Fibroblast of lung (primary cell): Measurements from ENCODE around the gene OR2H1. TPM values are rescaled to one million over a fixed set of nuclear protein-coding genes. Genes with fewer than 3 reads are reported as not detected.

ENCODE experiments used
- DNase-seq, 2 donors: peaks; one replicate each; pipeline versions ENCODE4 v3.0.0 to v3.0.0-alpha.2; 2010; ENCODE audit warnings: low read depth in 2 of 2
- H2AFZ ChIP-seq: 2 replicates; pipeline ENCODE4 v1.5.1; 2012; ENCODE audit warnings: low read length, control low read depth, inconsistent platforms
- H3K27ac ChIP-seq: 2 replicates; pipeline ENCODE4 v1.5.1; 2011; ENCODE audit warnings: low read length, control low read depth; ENCODE audit not compliant: insufficient read depth
- H3K27me3 ChIP-seq: 2 replicates; pipeline ENCODE4 v1.5.1; 2011; ENCODE audit warnings: mild to moderate bottlenecking, low read length; ENCODE audit not compliant: control insufficient read depth, insufficient read depth
- H3K36me3 ChIP-seq: 2 replicates; pipeline ENCODE4 v1.5.1; 2011; ENCODE audit warnings: low read length; ENCODE audit not compliant: control insufficient read depth, insufficient read depth
- H3K4me1 ChIP-seq: 2 replicates; pipeline ENCODE4 v1.5.1; 2011; ENCODE audit warnings: low read length; ENCODE audit not compliant: control insufficient read depth, insufficient read depth; ENCODE audit errors: extremely low read depth
- H3K4me2 ChIP-seq: 2 replicates; pipeline ENCODE4 v1.5.1; 2011; ENCODE audit warnings: low read length, control low read depth; ENCODE audit not compliant: insufficient read depth; ENCODE audit errors: extremely low read depth
- H3K4me3 ChIP-seq, 4 experiments: fragments of 200-600 bp in 1 of 4; sonication (generic) in 1 of 4; replicated peaks in 1 of 4; 2 replicates each; pipeline ENCODE4 v1.5.1; 2011 to 2016; ENCODE audit warnings: low read length in 4 of 4, low read depth in 3 of 4, mild to moderate bottlenecking in 3 of 4, control low read depth in 2 of 4, inconsistent platforms in 1 of 4, mixed read lengths in 1 of 4; ENCODE audit not compliant: insufficient read depth in 1 of 4; ENCODE audit errors: control extremely low read depth in 1 of 4
- H3K79me2 ChIP-seq: 2 replicates; pipeline ENCODE4 v1.5.1; 2012; ENCODE audit warnings: mild to moderate bottlenecking, low read length, inconsistent platforms; ENCODE audit not compliant: control insufficient read depth, insufficient read depth
- H3K9ac ChIP-seq: 2 replicates; pipeline ENCODE4 v1.5.1; 2011; ENCODE audit warnings: mild to moderate bottlenecking, low read length, control low read depth; ENCODE audit not compliant: insufficient read depth
- H3K9me3 ChIP-seq: 2 replicates; pipeline ENCODE4 v1.5.1; 2012; ENCODE audit warnings: low read depth, low read length; ENCODE audit not compliant: control insufficient read depth, insufficient read depth
- H4K20me1 ChIP-seq: 2 replicates; pipeline ENCODE4 v1.5.1; 2011; ENCODE audit warnings: low read length; ENCODE audit not compliant: control insufficient read depth, insufficient read depth; ENCODE audit errors: extremely low read depth
- CTCF ChIP-seq, 2 donors: IDR thresholded peaks in 1 of 2; conservative IDR thresholded peaks in 1 of 2; 1 replicate in 1 of 2; 2 replicates in 1 of 2; pipeline ENCODE4 v1.5.1; 2011 to 2012; ENCODE audit warnings: low read length in 2 of 2, control low read depth in 1 of 2, inconsistent platforms in 1 of 2, low read depth in 1 of 2, mild to moderate bottlenecking in 1 of 2
- EZH2 ChIP-seq: IDR thresholded peaks from 2 replicates; pipeline ENCODE4 v1.5.1; 2012; ENCODE audit warnings: low read length, control low read depth, mild to moderate bottlenecking; ENCODE audit errors: missing control alignments
- polyA plus RNA-seq, 2 donors: library from polyadenylated mRNA; depleted of rRNA in 1 of 2; stranded (reverse) in 1 of 2; unstranded in 1 of 2; fragments of >200 nt; gene quantifications; 2 replicates each; pipeline ENCODE4 v1.2.1, GENCODE V29; 2011 to 2012; ENCODE audit warnings: missing spikeins in 1 of 2
- total RNA-seq: library from RNA; depleted of rRNA; stranded (reverse); fragments of >200 nt; gene quantifications from 2 replicates; pipeline ENCODE4 v1.2.1, GENCODE V29; 2014

The OR2H1 gene
- total and polyA plus RNA-seq, 2 donors (not counting 1 experiment from before 2014, with no cell fraction given) = not detected

DNA sequence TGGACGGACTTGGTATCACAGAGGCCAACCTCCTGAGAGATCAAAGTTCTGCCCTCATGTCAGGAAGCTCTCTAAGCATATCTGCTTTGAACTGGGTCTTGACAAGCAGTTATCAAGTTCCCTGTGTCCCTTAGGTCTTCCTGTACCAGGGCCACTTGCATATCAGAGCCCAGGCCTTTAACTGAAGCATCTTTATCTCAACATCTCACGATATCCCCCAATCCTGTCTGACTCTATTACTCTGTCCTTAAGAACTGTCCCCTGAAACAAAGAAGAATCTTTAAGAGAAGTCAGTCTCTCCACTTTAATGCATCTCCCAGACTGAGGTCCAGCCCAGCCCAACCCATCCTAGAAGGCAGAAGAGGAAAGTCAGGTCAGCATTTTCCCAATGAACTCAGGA, 22.6 kb downstream of the OR2H1 start:
- DNase-seq = no peak
- Histone ChIP-seq H2AFZ (no peak overlapping the region), H3K4me2 (no peak overlapping the region), H3K4me1 (no peaks in the 10 kb centered on the region), H3K27me3 (no peaks in the 10 kb centered on the region), H3K27ac (no peak overlapping the region), H3K36me3 (no peaks in the 10 kb centered on the region), H3K9me3 (no peaks in the 10 kb centered on the region), H3K79me2 (no peaks in the 10 kb centered on the region), H3K9ac (no peak overlapping the region), H4K20me1 (no peaks in the 10 kb centered on the region), H3K4me3 (no peak overlapping the region)
- TF ChIP-seq EZH2 (no peak), CTCF (conservative IDR thresholded peaks at IDR 0.05 in 1 of 2, IDR thresholded peaks at IDR 0.05 in 1 of 2; ENCODE audit: low read depth in 1 of 2, low read length in 2 of 2) (no peak)

DNA sequence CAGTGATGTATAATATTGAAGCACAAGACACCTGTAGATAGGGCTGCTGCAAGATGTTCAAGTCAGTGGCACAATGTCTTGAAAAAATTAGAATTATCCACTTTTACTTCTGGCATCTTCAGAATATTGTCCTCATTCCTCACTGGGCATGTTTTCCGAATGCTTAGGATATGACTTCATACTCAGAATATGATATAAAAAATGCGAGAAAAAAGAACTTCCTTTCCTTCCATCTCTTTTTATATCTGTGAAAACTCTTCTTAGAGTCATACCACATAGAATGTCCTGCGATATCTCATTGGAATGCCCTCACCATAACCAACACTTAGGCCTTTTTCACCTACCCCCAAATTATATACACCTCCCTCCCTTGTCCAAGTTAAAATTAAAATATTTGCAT, 26.2 kb downstream of the OR2H1 start:
- H3K36me3 ChIP-seq = no peaks in the 10 kb centered on the region
- H3K79me2 ChIP-seq = no peaks in the 10 kb centered on the region
- no peak overlapping the region for H3K27ac ChIP-seq
- DNase-seq = no peak
- no peaks in the 10 kb centered on the region for H3K27me3 ChIP-seq
- no peak overlapping the region for H3K4me3 ChIP-seq
- H3K4me1 ChIP-seq = no peaks in the 10 kb centered on the region
- no peak overlapping the region for H3K9ac ChIP-seq
- H3K9me3 ChIP-seq = no peaks in the 10 kb centered on the region
- TF ChIP-seq CTCF (conservative IDR thresholded peaks at IDR 0.05 in 1 of 2, IDR thresholded peaks at IDR 0.05 in 1 of 2; ENCODE audit: low read depth in 1 of 2, low read length in 2 of 2) (no peak), EZH2 (no peak)
- no peaks in the 10 kb centered on the region for H4K20me1 ChIP-seq
- H3K4me2 ChIP-seq = no peak overlapping the region
- H2AFZ ChIP-seq = no peak overlapping the region

GRCh38 chr6:29483735-29484134, 26.8 kb downstream of the OR2H1 start:
- H3K4me2 ChIP-seq = no peak overlapping the region
- no peaks in the 10 kb centered on the region for H3K4me1 ChIP-seq
- DNase-seq = no peak
- no peak overlapping the region for H3K9ac ChIP-seq
- H3K9me3 ChIP-seq = no peaks in the 10 kb centered on the region
- H2AFZ ChIP-seq = no peak overlapping the region
- H3K27me3 ChIP-seq = no peaks in the 10 kb centered on the region
- no peak overlapping the region for H3K27ac ChIP-seq
- no peaks in the 10 kb centered on the region for H3K79me2 ChIP-seq
- no peaks in the 10 kb centered on the region for H3K36me3 ChIP-seq
- no peaks in the 10 kb centered on the region for H4K20me1 ChIP-seq
- H3K4me3 ChIP-seq = no peak overlapping the region
- TF ChIP-seq EZH2 (no peak), CTCF (conservative IDR thresholded peaks at IDR 0.05 in 1 of 2, IDR thresholded peaks at IDR 0.05 in 1 of 2; ENCODE audit: low read depth in 1 of 2, low read length in 2 of 2) (no peak)
